Measurements from ENCODE around the gene CDYL.

The CDYL gene

GRCh38 chr6:4776131-4776492 lies at the start of gene CDYL:
Gene CDYL, plus strand, starts transcription at chr6:4776404. Its CDS starts 380 bp downstream, at chr6:4776784.
- Mint-ChIP-seq H3K27me3 (peaks cover 0 to 11% of the 10 kb centered on the region in 2 donors), H3K4me3 (peak within 1 kb of the TSS; percentile 92 to 93), H3K9me3 (peaks cover 5 to 7% of the 10 kb centered on the region in 2 donors), H3K27ac (peak within 1 kb of the TSS; percentile 97), H3K36me3 (peaks cover 2 to 9% of the 10 kb centered on the region in 2 donors), H3K4me1 (peaks cover 38 to 57% of the 10 kb centered on the region in 2 donors)
- ATAC-seq (replicated peaks) (peak; percentile 65 to 76), DNase-seq (peak; percentile 89)

- no peak for DNase-seq
- ATAC-seq (replicated peaks): no peak
- no peak overlapping the region for H3K27ac Mint-ChIP-seq
- H3K4me3 Mint-ChIP-seq: no peak overlapping the region
- H3K27me3 Mint-ChIP-seq: peaks cover 15 to 20% of the 10 kb centered on the region in 2 donors
- no peaks in the 10 kb centered on the region for H3K36me3 Mint-ChIP-seq
- H3K9me3 Mint-ChIP-seq: no peaks in the 10 kb centered on the region
- peaks cover 10 to 11% of the 10 kb centered on the region in 2 donors for H3K4me1 Mint-ChIP-seq
Measured at GRCh38 chr6:4726645-4727044, 49.6 kb upstream of the CDYL start.

GRCh38 chr6:4727217-4727616 lies 49.0 kb upstream of the CDYL start:
- ATAC-seq (replicated peaks): no peak
- Mint-ChIP-seq H3K36me3 (no peaks in the 10 kb centered on the region), H3K4me1 (peaks cover 9 to 11% of the 10 kb centered on the region in 2 donors), H3K9me3 (no peaks in the 10 kb centered on the region), H3K27me3 (peaks cover 15 to 20% of the 10 kb centered on the region in 2 donors), H3K4me3 (no peak overlapping the region), H3K27ac (no peak overlapping the region)
- DNase-seq: no peak

GRCh38 chr6:4727671-4728435 lies 48.4 kb upstream of the CDYL start:
- peaks cover 15 to 20% of the 10 kb centered on the region in 2 donors for H3K27me3 Mint-ChIP-seq
- H3K4me3 Mint-ChIP-seq: peak overlapping the region in 1 of 2 donors; percentile 50
- H3K4me1 Mint-ChIP-seq: peaks cover 12 to 15% of the 10 kb centered on the region in 2 donors
- DNase-seq: peak; percentile 3
- no peaks in the 10 kb centered on the region for H3K36me3 Mint-ChIP-seq
- peak overlapping the region; percentile 76 for H3K27ac Mint-ChIP-seq
- H3K9me3 Mint-ChIP-seq: no peaks in the 10 kb centered on the region
- peak; percentile 82 to 84 for ATAC-seq (replicated peaks)

- Mint-ChIP-seq H3K4me3 (no peak overlapping the region), H3K4me1 (peaks cover 12 to 18% of the 10 kb centered on the region in 2 donors), H3K36me3 (no peaks in the 10 kb centered on the region), H3K9me3 (no peaks in the 10 kb centered on the region), H3K27ac (no peak overlapping the region), H3K27me3 (peaks cover 11 to 16% of the 10 kb centered on the region in 2 donors)
- ATAC-seq (replicated peaks) (no peak), DNase-seq (no peak)
Measured at GRCh38 chr6:4728436-4728769, 47.8 kb upstream of the CDYL start.

- no peak overlapping the region for H3K27ac Mint-ChIP-seq
- peaks cover 12 to 18% of the 10 kb centered on the region in 2 donors for H3K4me1 Mint-ChIP-seq
- ATAC-seq (replicated peaks) (no peak), DNase-seq (no peak)
- no peaks in the 10 kb centered on the region for H3K9me3 Mint-ChIP-seq
- no peaks in the 10 kb centered on the region for H3K36me3 Mint-ChIP-seq
- no peak overlapping the region for H3K4me3 Mint-ChIP-seq
- H3K27me3 Mint-ChIP-seq: peaks cover 6 to 15% of the 10 kb centered on the region in 2 donors
Measured at GRCh38 chr6:4728926-4729325, 47.3 kb upstream of the CDYL start.

GRCh38 chr6:4731996-4732395 lies 44.2 kb upstream of the CDYL start:
- H3K9me3 Mint-ChIP-seq: no peaks in the 10 kb centered on the region

GRCh38 chr6:4732691-4733315 lies 43.4 kb upstream of the CDYL start:
- Mint-ChIP-seq H3K9me3 (no peaks in the 10 kb centered on the region), H3K27me3 (peaks cover 11% of the 10 kb centered on the region in 2 donors), H3K4me1 (peaks cover 6 to 12% of the 10 kb centered on the region in 2 donors), H3K27ac (no peak overlapping the region), H3K4me3 (no peak overlapping the region), H3K36me3 (no peaks in the 10 kb centered on the region)
- ATAC-seq (replicated peaks) (no peak), DNase-seq (no peak)

More at GRCh38 chr6:4731996-4732395, 44.2 kb upstream of the CDYL start:
- peaks cover 12 to 18% of the 10 kb centered on the region in 2 donors for H3K4me1 Mint-ChIP-seq
- no peak for ATAC-seq (replicated peaks)
- no peaks in the 10 kb centered on the region for H3K36me3 Mint-ChIP-seq
- H3K27me3 Mint-ChIP-seq: peaks cover 11 to 15% of the 10 kb centered on the region in 2 donors
- H3K4me3 Mint-ChIP-seq: no peak overlapping the region
- DNase-seq: no peak
- no peak overlapping the region for H3K27ac Mint-ChIP-seq

- Mint-ChIP-seq H3K27ac (no peak overlapping the region), H3K4me3 (no peak overlapping the region), H3K4me1 (peaks cover 2 to 9% of the 10 kb centered on the region in 2 donors), H3K36me3 (no peaks in the 10 kb centered on the region), H3K9me3 (no peaks in the 10 kb centered on the region), H3K27me3 (peaks cover 5 to 6% of the 10 kb centered on the region in 2 donors)
- ATAC-seq (replicated peaks) (no peak), DNase-seq (no peak)
Measured at GRCh38 chr6:4736371-4736873, 39.8 kb upstream of the CDYL start.

GRCh38 chr6:4740032-4740431 lies 36.2 kb upstream of the CDYL start:
- H3K27me3 Mint-ChIP-seq: peaks cover 5 to 6% of the 10 kb centered on the region in 2 donors
- no peak overlapping the region for H3K27ac Mint-ChIP-seq
- ATAC-seq (replicated peaks) (no peak), DNase-seq (no peak)
- no peaks in the 10 kb centered on the region for H3K36me3 Mint-ChIP-seq
- no peak overlapping the region for H3K4me3 Mint-ChIP-seq
- H3K4me1 Mint-ChIP-seq: no peaks in the 10 kb centered on the region
- H3K9me3 Mint-ChIP-seq: no peaks in the 10 kb centered on the region

GRCh38 chr6:4743062-4743461 lies 33.1 kb upstream of the CDYL start:
- no peak overlapping the region for H3K27ac Mint-ChIP-seq
- no peak overlapping the region for H3K4me3 Mint-ChIP-seq
- H3K4me1 Mint-ChIP-seq: no peaks in the 10 kb centered on the region
- H3K36me3 Mint-ChIP-seq: no peaks in the 10 kb centered on the region
- no peaks in the 10 kb centered on the region for H3K9me3 Mint-ChIP-seq
- no peaks in the 10 kb centered on the region for H3K27me3 Mint-ChIP-seq
- no peak for DNase-seq
- no peak for ATAC-seq (replicated peaks)

- Mint-ChIP-seq H3K27ac (no peak overlapping the region), H3K4me1 (no peaks in the 10 kb centered on the region), H3K9me3 (no peaks in the 10 kb centered on the region), H3K27me3 (peaks cover under 1 to 4% of the 10 kb centered on the region in 2 donors), H3K36me3 (no peaks in the 10 kb centered on the region), H3K4me3 (no peak overlapping the region)
- ATAC-seq (replicated peaks) (no peak), DNase-seq (no peak)
Measured at GRCh38 chr6:4743926-4744325, 32.3 kb upstream of the CDYL start.

- H3K4me1 Mint-ChIP-seq: no peaks in the 10 kb centered on the region
- no peak overlapping the region for H3K4me3 Mint-ChIP-seq
- no peak overlapping the region for H3K27ac Mint-ChIP-seq
- peaks cover 4 to 13% of the 10 kb centered on the region in 2 donors for H3K27me3 Mint-ChIP-seq
- no peaks in the 10 kb centered on the region for H3K9me3 Mint-ChIP-seq
- ATAC-seq (replicated peaks) (no peak), DNase-seq (no peak)
- no peaks in the 10 kb centered on the region for H3K36me3 Mint-ChIP-seq
Measured at GRCh38 chr6:4747588-4747987, 28.6 kb upstream of the CDYL start.

GRCh38 chr6:4751823-4752464 lies 24.3 kb upstream of the CDYL start:
- Mint-ChIP-seq H3K9me3 (no peaks in the 10 kb centered on the region), H3K4me1 (no peaks in the 10 kb centered on the region), H3K27me3 (peaks cover 11 to 20% of the 10 kb centered on the region in 2 donors), H3K36me3 (no peaks in the 10 kb centered on the region), H3K4me3 (no peak overlapping the region), H3K27ac (no peak overlapping the region)
- ATAC-seq (replicated peaks) (no peak), DNase-seq (no peak)

All from stimulated activated naive B cell treated with anti-CD40 and anti-IgM and Interleukin-4, amounts not matched to agents 10 μg/mL and 1 μg/mL and 100 μg/mL, for 72 hours (primary cell).